ENCODE results near the gene EMP1.
A peak's percentile ranks its signal among the peaks of the same experiment; 100 is the strongest.

Gene EMP1

GRCh38 chr12:13173012-13173932 lies 23.3 kb upstream of the EMP1 start:
- no peak for DNase-seq

- DNase-seq, result no peak
Measured at GRCh38 chr12:13175499-13175898, 21.0 kb upstream of the EMP1 start.

GRCh38 chr12:13176256-13176655 lies 20.3 kb upstream of the EMP1 start:
- no peak for DNase-seq

- DNase-seq, result no peak
Measured at GRCh38 chr12:13177373-13177772, 19.2 kb upstream of the EMP1 start.

GRCh38 chr12:13177906-13178305 lies 18.6 kb upstream of the EMP1 start:
- DNase-seq, result no peak

- DNase-seq, result no peak
Measured at GRCh38 chr12:13178568-13179210, 17.8 kb upstream of the EMP1 start.

GRCh38 chr12:13179211-13180074 lies 17.1 kb upstream of the EMP1 start:
- peak; percentile 54 for DNase-seq

GRCh38 chr12:13181375-13182070 lies 15.0 kb upstream of the EMP1 start:
- DNase-seq, result no peak

- no peak for DNase-seq
Measured at GRCh38 chr12:13182881-13183280, 13.6 kb upstream of the EMP1 start.

- DNase-seq, result no peak
Measured at GRCh38 chr12:13183620-13184019, 12.9 kb upstream of the EMP1 start.

- no peak for DNase-seq
Measured at GRCh38 chr12:13186302-13186701, 10.2 kb upstream of the EMP1 start.

- DNase-seq, result no peak
Measured at GRCh38 chr12:13187399-13187798, 9.1 kb upstream of the EMP1 start.

- no peak for DNase-seq
Measured at GRCh38 chr12:13189264-13189663, 7.3 kb upstream of the EMP1 start.

GRCh38 chr12:13190275-13190674 lies 6.3 kb upstream of the EMP1 start:
- no peak for DNase-seq

GRCh38 chr12:13192719-13193118 lies 3.8 kb upstream of the EMP1 start:
- no peak for DNase-seq

GRCh38 chr12:13193505-13194231 lies 2.9 kb upstream of the EMP1 start:
- no peak for DNase-seq

GRCh38 chr12:13194401-13195110 lies 2.0 kb upstream of the EMP1 start:
- no peak for DNase-seq

GRCh38 chr12:13195250-13195649 lies 1.3 kb upstream of the EMP1 start:
- no peak for DNase-seq

- DNase-seq, result no peak
Measured at GRCh38 chr12:13195785-13196129, 769 bp upstream of the EMP1 start.

- DNase-seq, result no peak
Measured at GRCh38 chr12:13197032-13197431, 506 bp downstream of the EMP1 start.

GRCh38 chr12:13197526-13198143 lies 1.1 kb downstream of the EMP1 start:
- no peak for DNase-seq
